ENCODE measurements around the gene ELANE.

DNA sequence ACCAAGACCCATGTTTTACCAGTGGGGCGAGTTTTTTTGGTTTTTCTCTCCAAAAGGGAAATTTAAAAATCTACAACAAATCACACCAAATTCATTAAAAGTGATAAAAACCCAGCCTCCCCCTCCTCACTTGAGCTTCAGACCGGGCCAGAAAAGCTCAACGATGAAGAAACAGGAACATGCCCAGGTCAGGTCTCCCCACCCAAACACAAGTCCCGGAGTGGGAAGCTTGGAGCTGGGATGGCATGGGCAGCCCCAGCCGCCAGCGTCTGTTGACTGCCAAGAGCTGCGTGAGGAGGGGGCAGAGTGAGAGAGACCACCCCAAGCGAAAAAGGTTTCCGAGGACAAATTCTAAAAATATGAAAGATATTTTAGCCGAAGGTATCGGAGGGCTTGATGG is 44.9 kb downstream of the ELANE start:
- TF ChIP-seq GATA2 (IDR thresholded peaks at IDR 0.05; ENCODE audit: low read depth, low read length) (no peak), GATA3 (IDR thresholded peaks at IDR 0.05; ENCODE audit: low read depth, low read length) (no peak)
